Activated CD4-positive, alpha-beta T cell treated with anti-CD3 and anti-CD28 coated beads, Interleukin-2, amount 50 U/mL, for 24 hours (primary cell): ENCODE results near the gene SFTA2.
A peak's percentile ranks its signal among the peaks of the same experiment; 100 is the strongest.

Experiments used
- DNase-seq, 2 donors: peaks; one replicate each; pipeline ENCODE4 v3.0.0-alpha.2; 2020; ENCODE audit warnings: low read depth in 1 of 2, low spot score in 1 of 2

The SFTA2 gene

DNA sequence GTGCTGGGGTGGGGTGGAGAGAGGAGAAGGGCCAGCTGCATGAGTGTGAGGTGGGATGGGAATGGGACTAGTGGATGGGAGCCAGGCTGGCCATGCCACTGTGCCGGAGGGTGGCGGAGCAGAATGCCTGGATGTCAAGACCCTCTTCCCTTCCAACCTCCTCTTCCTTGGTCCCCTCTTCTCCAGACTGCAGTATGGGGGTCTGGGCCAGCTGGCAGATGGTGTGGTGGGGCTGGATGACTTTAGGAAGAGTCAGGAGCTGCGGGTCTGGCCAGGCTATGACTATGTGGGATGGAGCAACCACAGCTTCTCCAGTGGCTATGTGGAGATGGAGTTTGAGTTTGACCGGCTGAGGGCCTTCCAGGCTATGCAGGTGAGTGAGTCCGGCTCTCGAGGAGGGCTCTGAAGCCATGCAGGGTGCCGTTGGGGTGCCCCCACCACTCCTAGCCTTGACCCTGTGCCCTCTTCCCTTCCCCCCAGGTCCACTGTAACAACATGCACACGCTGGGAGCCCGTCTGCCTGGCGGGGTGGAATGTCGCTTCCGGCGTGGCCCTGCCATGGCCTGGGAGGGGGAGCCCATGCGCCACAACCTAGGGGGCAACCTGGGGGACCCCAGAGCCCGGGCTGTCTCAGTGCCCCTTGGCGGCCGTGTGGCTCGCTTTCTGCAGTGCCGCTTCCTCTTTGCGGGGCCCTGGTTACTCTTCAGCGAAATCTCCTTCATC, 40.0 kb downstream of the SFTA2 start:
- DNase-seq: no peak

DNA sequence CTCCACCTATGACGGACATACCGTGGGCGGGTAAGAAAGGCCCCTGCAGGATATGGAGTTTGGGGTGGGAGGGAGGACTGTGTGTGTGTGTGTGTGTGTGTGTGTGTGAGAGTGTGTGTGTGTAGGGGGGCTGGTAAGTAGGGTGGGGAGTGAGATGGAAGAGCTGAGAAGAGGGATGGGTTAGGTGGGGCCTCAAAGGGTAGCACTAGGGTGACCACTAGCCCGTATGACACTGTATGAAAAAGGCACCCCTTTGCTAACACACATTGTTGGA, 40.6 kb downstream of the SFTA2 start:
- DNase-seq: no peak

DNA sequence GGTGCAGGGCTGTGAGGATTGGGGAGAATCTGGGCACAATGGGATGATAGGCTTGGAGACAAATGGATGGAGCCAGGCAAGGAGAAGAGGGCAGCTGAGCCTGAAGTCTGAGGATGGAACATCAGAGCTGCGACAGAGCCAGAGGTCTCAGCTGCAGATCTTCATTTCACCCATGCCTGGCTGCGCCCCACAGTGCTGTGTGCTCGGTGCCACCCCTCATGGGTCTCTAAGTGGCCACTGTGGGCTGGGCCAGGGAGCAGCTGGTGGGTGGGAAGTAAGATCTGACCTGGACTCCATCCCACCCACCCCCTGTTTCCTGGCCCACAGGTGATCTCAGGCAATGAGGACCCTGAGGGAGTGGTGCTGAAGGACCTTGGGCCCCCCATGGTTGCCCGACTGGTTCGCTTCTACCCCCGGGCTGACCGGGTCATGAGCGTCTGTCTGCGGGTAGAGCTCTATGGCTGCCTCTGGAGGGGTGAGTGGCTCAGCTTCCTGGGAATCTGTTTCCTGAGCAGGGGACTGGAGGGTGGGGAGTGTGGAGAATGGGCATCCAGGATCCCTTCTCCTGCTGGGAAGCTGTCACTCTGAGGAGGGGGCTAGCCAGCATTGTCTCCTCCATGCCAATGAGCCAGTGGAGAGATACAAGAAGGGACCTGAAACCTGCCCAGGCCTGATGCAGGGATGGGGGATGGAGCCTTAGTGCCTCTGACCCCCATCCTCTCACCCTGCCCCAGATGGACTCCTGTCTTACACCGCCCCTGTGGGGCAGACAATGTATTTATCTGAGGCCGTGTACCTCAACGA, 41.1 kb downstream of the SFTA2 start:
- no peak for DNase-seq

DNA sequence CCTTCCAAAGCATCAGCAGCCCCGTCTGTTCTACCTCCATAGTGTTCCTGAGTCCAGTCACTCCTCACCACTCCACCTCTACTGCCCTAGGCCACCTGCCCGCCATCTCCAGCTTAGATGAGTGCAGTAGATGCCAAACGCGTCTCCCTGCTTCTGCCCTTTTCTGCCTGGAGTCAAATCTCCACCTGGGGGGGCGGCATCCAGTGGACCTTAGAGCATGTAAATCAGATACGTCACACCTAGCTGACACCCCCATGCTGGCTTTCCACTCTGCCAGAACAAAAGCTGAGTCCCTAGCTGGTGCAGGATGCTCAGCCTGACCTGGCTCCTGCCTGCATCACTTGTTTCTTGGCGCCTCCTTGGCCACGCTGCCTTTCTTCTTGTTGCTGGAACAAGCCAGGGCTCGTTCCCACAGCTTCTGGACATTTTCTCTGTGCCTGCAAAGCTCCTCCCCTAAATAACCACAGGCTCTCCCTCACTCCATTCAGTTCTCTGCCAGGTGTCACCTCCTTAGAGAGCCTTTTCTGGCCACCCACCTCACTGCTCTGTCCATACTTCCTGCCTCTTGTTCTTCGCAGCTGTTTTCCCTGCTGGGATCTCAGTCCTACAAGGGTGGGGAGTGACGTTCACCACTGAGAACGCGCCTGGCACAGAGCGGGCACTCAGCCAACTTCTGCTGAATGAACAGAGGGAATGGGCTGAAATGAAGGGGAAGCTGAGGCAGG, 41.9 kb downstream of the SFTA2 start:
- DNase-seq: no peak

DNA sequence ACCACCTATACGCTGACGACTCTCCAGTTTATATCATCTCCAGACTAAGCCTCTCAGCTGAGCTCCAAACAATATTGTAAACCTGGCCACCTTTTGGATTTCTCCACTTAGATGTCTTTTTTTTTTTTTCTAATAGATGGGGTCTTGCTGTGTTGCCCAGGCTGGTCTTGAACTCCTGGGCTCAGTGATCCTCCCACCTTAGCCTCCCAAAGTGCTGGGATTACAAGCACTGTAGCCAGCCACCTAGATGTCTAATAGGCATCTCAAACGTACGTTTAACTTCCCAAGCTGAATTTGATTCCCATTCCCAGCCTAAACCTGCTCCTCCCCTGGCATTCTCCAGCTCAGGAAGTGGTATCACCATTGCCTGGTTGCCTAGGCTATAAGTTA, 42.5 kb downstream of the SFTA2 start:
- DNase-seq: no peak

DNA sequence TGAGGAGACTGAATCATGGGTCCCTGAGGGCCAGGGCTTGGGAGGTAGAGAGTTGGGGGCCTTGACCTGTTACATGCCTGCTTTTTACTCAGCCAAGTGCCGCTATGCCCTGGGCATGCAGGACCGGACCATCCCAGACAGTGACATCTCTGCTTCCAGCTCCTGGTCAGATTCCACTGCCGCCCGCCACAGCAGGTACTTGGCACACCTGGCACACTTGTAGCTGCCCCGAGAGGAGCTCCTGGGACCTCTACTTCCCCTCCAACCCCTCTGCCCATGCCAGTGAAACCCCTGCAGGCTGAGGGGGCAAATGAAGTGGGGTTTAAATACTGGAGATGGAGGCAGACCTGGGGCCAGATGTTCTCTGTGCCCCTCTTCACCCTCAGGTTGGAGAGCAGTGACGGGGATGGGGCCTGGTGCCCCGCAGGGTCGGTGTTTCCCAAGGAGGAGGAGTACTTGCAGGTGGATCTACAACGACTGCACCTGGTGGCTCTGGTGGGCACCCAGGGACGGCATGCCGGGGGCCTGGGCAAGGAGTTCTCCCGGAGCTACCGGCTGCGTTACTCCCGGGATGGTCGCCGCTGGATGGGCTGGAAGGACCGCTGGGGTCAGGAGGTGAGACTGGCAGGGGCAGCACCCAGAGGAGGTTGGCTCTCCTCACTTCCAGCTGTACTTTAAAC, 43.0 kb downstream of the SFTA2 start:
- no peak for DNase-seq

DNA sequence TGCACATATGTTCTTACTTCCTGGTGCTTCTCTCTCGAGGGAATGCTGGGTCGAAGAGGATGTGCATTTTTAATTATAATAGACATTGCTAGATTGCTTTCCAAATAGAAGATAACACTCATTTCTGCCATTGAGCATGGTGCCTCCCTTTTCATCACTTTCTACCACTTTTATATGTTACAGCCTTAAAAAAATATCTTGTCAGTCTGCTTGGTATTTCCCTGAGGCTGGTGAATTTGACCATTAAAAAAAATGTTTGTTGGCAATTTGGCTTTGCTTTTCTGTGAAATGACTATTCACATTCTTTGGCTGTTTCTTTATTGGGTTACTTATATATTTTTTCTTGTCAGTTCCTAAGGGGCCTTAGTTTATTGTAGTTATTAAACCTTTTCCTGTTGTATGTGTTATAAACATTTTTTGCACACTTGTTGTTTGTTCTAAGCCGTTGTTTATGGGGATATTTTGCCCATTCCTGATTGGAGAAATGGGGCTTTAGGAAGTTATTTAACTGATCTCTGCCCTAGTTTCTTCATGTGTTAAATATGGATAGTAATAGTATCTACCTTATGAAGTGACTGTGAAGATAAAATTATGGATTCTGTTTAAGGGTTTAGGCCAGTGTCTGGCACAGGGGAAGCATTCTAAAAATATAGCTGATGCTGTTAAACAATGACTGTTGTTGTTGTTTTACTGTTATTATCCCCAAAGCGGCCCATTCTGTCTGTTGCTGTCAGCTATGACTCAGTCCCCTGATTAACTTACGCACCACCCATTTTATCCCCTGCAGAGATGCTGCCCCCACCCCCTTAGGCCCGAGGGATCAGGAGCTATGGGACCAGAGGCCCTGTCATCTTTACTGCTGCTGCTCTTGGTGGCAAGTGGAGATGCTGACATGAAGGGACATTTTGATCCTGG, 43.8 kb downstream of the SFTA2 start:
- DNase-seq: no peak

DNA sequence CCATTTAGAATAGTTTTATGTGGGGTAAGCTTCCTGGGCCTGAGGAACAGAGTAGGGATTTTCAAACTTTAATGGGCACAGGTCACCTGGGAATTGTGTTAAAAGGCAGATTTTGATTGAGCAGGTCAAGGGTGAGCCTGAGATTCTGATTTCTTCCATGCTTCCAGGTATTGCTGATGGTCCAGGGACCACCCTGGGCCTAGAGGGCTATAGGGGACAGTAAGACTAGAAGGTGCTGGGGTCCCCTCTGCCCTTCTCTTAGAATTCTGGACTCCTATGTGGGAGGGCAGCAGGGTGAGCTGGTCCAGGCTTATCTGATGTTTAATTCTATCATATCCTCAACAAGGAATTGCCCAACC, 45.1 kb downstream of the SFTA2 start:
- DNase-seq: no peak

DNA sequence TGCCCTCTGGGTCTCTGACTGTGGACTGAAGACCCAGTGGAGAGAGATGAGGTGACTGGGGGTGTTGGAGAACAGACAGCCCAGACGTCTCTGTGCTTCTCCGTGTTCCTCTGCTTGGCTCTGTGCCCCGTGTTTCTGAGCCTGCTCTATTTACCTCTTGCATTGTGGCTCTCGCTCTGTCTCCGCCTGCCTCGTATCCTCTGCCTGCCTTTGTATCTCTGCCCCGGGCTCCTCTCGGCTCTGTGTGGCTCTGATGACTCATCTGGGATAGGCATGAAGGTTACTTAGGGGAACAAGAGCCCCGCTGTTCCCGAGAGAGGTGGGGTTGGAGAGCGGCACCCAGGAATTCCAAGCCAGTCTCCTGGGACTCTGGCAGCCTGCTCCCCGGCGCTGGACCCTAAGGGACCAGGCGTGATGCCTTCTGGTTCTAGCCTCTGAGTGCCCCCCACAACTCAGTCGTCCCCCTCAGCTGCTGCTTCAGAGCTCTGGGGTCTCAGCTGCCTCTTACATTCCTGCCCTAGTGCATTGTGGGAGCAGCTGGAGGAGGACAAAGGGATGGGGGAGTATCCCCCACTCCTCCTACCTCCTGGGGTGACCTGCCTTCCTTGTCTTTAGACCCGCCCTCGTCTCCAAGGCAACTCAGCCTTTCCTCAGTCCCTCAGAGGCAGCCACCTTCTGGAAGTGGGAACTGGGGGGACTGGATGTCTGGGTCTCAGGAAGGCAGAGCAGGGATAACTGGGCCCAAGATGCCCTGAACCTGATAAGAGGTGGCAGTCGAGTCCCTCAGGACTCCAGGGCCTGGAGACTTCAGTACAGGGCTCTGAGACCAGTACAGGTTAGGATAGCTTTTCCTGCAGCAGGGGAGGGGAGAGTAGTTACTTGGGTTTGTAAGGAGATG, 45.7 kb downstream of the SFTA2 start:
- DNase-seq: no peak

DNA sequence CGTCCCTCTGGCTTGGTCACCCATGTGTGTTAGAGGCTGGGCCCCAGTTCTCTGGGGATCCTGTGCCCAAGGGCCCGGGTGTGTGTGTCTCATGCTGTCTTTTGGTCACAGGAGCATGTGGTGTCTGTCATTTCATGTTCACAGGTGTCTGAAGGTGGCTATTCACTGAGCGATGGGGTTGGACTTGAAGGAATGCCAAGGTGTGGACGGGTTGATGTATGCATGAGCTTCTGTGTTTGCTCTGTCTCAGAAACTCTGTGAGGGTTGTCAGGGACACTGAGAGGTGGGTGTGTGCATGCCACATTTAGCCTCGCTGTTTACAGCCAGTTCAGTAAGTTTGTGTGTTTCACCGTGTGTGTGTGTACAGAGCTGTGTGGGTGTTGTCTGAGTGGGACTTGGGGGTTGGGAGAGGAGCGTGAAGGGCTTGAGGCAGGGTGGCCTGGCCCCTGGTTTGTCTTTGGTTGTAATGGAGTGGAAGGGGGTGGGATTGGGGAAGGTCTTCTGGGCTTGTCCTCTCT, 46.4 kb downstream of the SFTA2 start:
- no peak for DNase-seq

DNA sequence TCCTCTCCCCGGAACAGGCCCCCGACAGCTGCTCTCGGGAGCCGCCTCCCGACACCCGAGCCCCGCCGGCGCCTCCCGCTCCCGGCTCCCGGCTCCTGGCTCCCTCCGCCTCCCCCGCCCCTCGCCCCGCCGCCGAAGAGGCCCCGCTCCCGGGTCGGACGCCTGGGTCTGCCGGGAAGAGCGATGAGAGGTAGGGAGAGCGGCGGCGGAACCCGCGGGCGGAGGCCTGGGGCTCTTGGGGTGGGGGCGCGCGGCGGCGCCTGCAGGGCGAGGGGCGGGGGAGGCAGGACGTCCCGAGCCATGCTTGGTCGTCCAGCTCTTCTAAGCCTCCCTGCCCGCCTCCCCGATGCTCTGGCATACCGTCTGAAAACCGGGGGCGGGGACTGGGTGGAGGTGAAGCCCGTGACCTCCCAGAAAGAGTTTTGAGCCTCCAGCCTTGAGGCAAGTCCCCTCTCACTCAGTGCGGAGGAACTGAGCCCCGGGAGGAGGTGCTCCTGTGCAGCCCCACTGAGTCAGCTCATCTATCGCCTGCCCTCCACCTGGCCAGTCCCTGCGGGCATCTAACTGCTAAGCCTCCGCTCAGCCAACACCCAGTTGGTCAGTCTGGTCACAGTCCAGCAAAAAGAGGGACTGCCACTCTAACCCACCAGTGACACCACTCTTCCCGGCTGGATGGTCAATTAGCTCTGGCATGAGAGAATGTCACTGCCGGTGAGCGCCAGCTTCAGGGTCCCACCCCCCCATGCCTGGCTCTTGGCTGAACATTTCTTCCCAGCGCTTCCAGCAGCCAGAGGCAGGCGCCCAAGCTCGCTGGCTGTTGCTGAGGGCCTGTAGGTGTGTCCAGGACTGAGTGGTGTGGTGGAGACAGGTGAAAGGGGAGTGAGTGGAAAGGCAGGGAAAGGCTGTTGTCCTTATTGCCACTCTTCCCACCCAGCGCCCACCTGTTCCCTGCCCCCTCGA, 47.2 kb downstream of the SFTA2 start:
- DNase-seq: peak in 1 of 2 donors; percentile 38

DNA sequence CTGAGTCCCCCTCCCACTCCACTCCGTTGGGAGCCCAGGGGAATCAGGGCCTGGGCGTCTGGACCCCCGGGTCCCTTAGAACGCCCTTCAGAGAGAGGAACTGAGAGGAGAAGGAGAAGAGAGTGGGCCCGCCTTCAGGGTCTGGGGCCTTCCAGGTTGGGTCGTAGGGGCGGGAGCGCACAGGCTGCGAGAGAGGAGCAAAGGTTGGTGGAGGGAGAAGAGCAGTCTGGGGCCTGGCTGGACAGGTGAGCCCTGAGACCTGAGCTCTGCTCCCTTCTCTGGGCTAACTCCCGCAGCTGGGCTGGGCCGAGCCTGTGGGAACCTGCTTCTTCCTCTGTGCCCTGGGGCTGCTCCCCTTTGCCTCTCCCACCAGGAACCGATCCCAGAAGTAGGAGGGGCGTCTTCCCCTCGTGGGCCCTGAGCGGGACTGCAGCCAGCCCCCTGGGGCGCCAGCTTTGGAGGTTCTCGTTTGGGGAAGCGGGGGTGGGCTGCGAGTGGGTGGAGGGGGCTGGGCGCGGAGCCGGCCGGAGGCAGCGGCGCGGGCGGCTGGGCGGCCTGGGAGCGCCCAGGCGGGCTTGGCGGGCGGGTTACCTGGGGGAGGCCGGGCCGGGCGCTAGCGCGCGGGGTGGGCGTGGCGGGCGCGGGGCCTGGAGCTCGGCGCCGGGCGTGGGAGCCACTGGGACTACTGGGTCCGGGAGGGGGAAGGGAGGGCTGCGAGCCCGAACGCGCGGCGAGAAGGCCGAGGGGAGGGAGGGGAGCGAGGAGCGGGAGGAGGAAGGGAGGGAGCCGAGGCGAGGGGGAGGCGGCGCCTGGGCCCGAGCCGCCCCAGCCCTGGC, 48.1 kb downstream of the SFTA2 start, which contains the start of gene DDR1:
TSS of gene DDR1 (plus strand) at position 835 of the 836 bp plus-strand sequence. CDS start 4,211 bp downstream, outside the sequence.
- DNase-seq: peak in 1 of 2 donors; percentile 30

DNA sequence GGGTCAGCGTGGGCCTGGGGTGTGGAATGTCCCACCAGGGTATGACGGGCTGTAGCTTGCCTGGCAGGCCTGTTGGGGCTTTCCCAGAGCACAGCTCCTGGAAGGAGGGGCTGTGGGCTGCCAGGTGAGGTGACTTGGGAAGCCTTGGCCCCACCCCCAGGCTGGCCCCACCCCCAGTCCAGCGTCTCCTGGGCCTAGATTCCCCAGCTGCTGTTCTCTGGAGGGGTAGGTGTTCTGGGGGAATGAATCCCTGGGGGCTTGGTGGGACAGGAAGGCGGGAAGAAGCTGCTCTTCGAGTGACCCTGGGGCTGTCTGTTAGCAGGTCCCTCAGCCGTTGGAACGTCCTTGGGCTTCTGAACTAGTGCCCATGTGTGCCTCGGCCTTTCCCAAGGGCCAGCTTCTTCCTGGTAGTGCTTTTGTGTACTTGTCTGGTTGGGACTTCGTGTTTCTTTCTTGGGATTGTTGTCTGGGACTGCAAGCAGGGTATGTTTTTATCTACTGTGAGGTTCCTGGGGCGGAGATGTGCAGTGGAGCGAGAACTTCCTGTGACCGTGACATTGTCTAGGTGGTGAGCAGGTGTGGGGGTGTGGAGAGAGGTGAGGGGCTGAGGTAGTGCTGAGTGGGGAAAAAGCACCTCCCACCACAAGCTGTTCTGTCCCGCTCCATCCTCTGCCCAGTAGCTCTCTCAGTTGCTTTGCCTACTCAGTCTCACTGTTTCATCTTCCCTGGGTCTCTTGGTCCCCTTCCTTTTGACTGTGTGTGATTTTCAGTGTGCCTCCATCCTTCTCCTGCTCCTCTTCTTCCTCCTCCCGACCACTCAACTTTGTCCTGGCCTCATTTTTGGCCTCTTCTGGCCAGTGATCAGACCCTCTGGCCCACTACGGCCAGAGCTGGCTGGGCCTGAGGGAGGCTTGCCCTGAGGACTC, 48.9 kb downstream of the SFTA2 start:
- no peak for DNase-seq

DNA sequence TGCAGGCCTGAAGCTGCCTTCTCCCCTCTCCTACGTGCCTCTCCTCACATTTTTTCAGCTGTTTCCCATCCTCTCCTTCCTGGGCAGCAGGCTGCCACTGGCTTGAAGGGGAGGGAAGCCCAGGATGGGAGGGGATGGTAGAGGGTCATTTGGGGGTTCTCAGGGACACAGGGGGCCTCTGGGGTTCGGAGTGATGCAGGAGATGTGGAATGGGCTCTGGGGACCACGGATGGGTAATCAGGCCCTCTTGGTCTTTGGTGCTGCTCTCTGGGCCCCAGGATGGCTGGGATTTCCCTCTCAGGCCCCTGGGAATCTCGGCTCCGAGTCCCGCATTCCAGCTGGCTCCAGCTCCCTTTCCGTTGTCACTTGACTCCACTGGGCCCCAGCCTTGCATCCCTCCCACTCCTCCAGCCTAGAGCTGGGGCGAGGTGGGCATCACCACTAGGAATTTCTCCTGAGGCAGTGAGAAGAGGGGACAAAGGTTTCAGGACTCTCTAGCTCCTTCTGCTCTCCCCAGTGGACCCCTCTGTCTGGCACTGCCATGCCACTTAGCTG, 49.7 kb downstream of the SFTA2 start:
- DNase-seq: no peak

DNA sequence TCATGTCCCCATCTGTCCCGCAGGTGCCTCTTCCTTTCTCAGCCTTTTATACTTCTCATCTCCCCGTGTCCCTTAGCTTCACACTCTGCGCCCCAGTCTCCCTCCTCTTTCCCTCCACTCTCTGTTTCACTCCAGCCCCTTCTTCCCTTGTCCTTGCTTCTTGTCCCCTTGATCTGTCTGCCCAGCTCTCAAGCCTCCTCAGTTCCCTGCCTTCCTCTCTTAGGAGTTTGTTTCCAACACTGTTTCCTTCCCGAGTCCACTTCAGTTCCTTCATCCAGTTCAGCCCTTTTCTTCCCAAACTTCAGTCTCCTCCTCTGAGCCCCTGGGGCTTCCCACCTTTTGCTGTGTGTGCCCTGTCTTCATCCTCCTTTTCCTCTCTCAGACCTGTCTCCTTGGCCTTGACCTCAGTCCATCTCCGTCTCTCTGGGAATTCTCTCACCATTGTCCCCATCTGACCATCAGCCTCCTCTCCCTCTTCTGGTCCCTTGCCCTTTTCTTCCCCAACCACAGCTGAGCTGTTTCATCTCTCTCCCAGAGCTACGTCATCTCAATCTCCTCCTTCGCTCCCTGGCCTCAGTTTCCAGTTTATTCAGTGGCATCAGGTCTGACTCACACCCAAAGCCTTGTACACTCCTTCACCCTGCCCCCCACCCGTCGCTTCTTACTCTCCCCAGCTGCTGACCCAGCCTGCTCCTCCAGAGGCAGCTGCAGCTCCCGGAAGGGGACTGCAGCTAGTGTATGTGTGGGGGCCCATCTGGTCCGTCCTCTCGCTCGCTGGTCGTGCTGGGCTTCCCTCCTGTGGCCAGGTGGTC, 50.4 kb downstream of the SFTA2 start:
- no peak for DNase-seq
